Lung (tissue), 12 donors: ENCODE data around the gene ASTN2. TPM values are rescaled to one million over a fixed set of nuclear protein-coding genes. Genes with fewer than 3 reads are reported as not detected.
A peak's percentile ranks its signal among the peaks of the same experiment; 100 is the strongest.

ENCODE experiments used
- ATAC-seq: fragments of 200-7000 bp; cut with Tn5 transposase; one replicate; pipeline ENCODE4 v1.9.1; 2020; ENCODE audit warnings: moderate number of reproducible peaks; ENCODE audit not compliant: insufficient read depth, low FRiP score
- DNase-seq, 3 donors: peaks; one replicate each; pipeline ENCODE4 v3.0.0-alpha.2; 2013 to 2017
- H3K27ac ChIP-seq, 2 donors: one replicate each; pipeline ENCODE4 v1.5.1; 2013; ENCODE audit warnings: mild to moderate bottlenecking in 2 of 2, moderate library complexity in 2 of 2, control low read depth in 1 of 2, inconsistent platforms in 1 of 2, low read depth in 1 of 2, low read length in 1 of 2
- H3K27me3 ChIP-seq, 3 donors: one replicate each; pipeline ENCODE4 v1.5.1; 2013; ENCODE audit warnings: low read length in 2 of 3; ENCODE audit not compliant: control insufficient read depth in 3 of 3, insufficient read depth in 3 of 3
- H3K36me3 ChIP-seq, 4 donors: one replicate each; pipeline ENCODE4 v1.5.1; 2013; ENCODE audit warnings: low read length in 4 of 4, mild to moderate bottlenecking in 1 of 4, moderate library complexity in 1 of 4; ENCODE audit not compliant: control insufficient read depth in 4 of 4, insufficient read depth in 4 of 4
- H3K4me1 ChIP-seq, 5 donors: one replicate each; pipeline ENCODE4 v1.5.1; 2013; ENCODE audit warnings: low read length in 5 of 5, mild to moderate bottlenecking in 2 of 5, moderate library complexity in 1 of 5; ENCODE audit not compliant: control insufficient read depth in 5 of 5, insufficient read depth in 5 of 5
- H3K4me3 ChIP-seq: one replicate; pipeline ENCODE4 v1.5.1; 2013; ENCODE audit warnings: mild to moderate bottlenecking, control low read depth, moderate library complexity
- H3K9ac ChIP-seq, 2 donors: one replicate each; pipeline ENCODE4 v1.5.1; 2013; ENCODE audit warnings: low read length in 2 of 2, control low read depth in 1 of 2; ENCODE audit not compliant: insufficient read depth in 1 of 2
- H3K9me3 ChIP-seq, 4 donors: one replicate each; pipeline ENCODE4 v1.5.1; 2013; ENCODE audit warnings: low read length in 3 of 4, mild to moderate bottlenecking in 1 of 4, moderate library complexity in 1 of 4; ENCODE audit not compliant: control insufficient read depth in 4 of 4, insufficient read depth in 3 of 4
- WGBS, 2 donors: extraction: QIAGEN DNeasy Blood & Tissue Kit; methylation state at CpG; one replicate each; pipeline ENCODE4 v1.1.7; 2013; 5-methylcytosine and 5-hydroxymethylcytosine counted together
- polyA plus RNA-seq, 2 donors: library from polyadenylated mRNA; stranded (reverse); fragments of 200-250 nt; gene quantifications; one replicate each; pipeline ENCODE4 v1.2.1, GENCODE V29; 2013
- total RNA-seq, 2 donors: library from RNA; depleted of rRNA in 1 of 2; stranded (reverse); fragments of >200 nt in 1 of 2; gene quantifications; one replicate each; pipeline ENCODE4 v1.2.1, GENCODE V29; 2014 to 2021
- TF ChIP-seq, protein P1 (sequence below): IDR thresholded peaks from 2 replicates; pipeline ENCODE4 v1.5.1; 2012; ENCODE audit warnings: mild to moderate bottlenecking; ENCODE audit errors: control extremely low read depth, extremely low read depth
- donor health status: control.
- donor health status: control.
- donor health status: Bipolar disorder and iron deficiency.
- donor health status: healthy.
- donor health status: DM: yes; HTN: yes; CAD: no.

ASTN2 gene
- total and polyA plus RNA-seq, 4 donors = 1.4 to 7.0 (median 3.3) TPM

DNA sequence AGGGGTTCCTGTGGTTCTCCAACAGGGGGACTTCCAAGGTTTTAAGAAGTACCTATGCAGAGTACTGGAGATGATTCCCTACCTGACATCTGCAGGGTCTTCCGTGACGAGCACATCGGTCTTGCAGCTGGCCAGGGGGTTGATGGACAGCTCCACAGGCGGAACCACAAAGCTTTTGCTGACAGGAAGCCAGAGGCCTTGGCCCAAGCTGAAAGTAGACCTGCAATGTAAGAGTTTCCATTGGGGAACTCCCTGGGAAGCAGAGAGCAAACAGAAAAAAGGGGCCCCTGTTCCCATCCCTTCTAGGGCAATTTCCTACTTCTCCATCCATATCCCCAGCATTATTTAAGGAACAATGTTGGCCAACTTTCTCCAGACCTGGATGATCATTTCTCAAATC lies 439.7 kb downstream of the ASTN2 start:
- ATAC-seq (no peak), DNase-seq (no peak)
- WGBS, 2 donors = 68 to 80% methylated on average over 4 of the region's 4 CpGs
- Histone ChIP-seq H3K9ac (no peak overlapping the region), H3K4me3 (no peak overlapping the region), H3K36me3 (no peaks in the 10 kb centered on the region), H3K27ac (no peak overlapping the region), H3K27me3 (no peaks in the 10 kb centered on the region), H3K9me3 (no peaks in the 10 kb centered on the region), H3K4me1 (no peaks in the 10 kb centered on the region)
- TF ChIP-seq, protein P1, sequence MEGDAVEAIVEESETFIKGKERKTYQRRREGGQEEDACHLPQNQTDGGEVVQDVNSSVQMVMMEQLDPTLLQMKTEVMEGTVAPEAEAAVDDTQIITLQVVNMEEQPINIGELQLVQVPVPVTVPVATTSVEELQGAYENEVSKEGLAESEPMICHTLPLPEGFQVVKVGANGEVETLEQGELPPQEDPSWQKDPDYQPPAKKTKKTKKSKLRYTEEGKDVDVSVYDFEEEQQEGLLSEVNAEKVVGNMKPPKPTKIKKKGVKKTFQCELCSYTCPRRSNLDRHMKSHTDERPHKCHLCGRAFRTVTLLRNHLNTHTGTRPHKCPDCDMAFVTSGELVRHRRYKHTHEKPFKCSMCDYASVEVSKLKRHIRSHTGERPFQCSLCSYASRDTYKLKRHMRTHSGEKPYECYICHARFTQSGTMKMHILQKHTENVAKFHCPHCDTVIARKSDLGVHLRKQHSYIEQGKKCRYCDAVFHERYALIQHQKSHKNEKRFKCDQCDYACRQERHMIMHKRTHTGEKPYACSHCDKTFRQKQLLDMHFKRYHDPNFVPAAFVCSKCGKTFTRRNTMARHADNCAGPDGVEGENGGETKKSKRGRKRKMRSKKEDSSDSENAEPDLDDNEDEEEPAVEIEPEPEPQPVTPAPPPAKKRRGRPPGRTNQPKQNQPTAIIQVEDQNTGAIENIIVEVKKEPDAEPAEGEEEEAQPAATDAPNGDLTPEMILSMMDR = no peak

DNA sequence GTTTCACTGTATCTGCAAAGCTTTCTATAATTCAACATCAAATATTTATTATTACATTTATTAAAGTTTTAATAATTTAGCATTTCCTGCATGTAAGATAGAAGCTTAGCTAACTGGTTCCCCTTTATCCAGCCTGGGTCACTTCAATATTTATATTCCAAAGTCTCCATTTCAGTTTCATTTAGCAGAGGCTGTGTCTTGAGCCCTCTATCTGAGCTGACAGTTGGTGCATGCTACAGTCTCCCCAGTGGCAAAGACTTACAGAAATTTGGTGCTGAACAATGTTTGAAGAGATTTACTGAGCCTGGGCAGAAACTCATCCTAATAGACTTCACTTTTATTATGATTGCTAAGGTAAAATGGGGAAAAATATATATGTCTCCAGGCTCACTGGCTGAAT lies 448.7 kb downstream of the ASTN2 start:
- H3K36me3 ChIP-seq = no peaks in the 10 kb centered on the region
- DNase-seq (no peak), ATAC-seq (no peak)
- H3K27ac ChIP-seq = no peak overlapping the region
- H3K4me1 ChIP-seq = no peaks in the 10 kb centered on the region
- no peak overlapping the region for H3K9ac ChIP-seq
- H3K4me3 ChIP-seq = no peak overlapping the region
- H3K27me3 ChIP-seq = no peaks in the 10 kb centered on the region
- TF ChIP-seq, protein P1 = no peak
- no peaks in the 10 kb centered on the region for H3K9me3 ChIP-seq

DNA sequence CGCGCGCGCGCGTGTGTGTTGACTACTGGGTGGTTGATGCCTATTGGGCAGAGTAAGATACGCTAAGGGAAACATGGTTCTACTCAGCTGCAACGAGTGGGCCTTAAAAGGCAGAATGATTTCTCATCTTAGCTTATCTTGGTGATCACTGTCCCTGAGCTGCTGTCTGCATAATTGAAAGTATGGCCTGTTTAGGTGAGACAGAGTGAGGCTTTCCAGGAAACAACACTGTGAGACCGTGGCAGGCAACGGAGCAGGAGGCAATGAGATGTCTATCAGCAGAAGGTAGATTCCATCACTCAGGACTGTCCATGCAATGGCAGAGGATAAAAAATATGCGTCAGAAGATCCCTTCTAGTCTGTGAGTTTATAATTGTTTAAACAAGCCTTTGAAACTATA lies 450.6 kb downstream of the ASTN2 start:
- H3K4me3 ChIP-seq = no peak overlapping the region
- ATAC-seq = no peak
- H3K36me3 ChIP-seq = no peaks in the 10 kb centered on the region
- H3K27me3 ChIP-seq = no peaks in the 10 kb centered on the region
- H3K27ac ChIP-seq = no peak overlapping the region
- 91 to 94% methylated on average over 11 of the region's 11 CpGs for WGBS, 2 donors
- TF ChIP-seq, protein P1 = no peak
- no peak overlapping the region for H3K9ac ChIP-seq
- no peaks in the 10 kb centered on the region for H3K9me3 ChIP-seq
- no peak for DNase-seq
- no peaks in the 10 kb centered on the region for H3K4me1 ChIP-seq

DNA sequence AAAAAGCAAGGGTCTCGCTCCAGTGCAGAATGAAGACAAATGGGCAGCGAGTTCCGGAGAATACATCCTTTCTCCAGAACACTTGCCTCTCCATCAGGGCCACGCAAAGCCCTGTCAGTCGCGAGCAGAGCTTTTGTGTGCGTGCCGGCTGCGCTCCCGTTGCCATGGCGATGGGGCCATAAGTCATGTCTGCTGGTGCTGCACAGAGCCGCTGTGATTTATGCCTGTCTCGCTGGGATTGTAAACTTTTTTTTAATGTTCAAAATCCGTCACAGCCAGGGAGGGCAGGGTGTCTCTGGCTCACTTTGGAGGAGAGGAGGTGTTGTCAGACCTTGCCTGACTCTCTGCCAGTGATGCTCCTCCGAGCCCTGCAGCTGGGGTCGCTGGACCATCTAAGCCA lies 455.0 kb downstream of the ASTN2 start:
- Histone ChIP-seq H3K4me3 (no peak overlapping the region), H3K9me3 (no peaks in the 10 kb centered on the region), H3K27ac (no peak overlapping the region), H3K9ac (no peak overlapping the region), H3K27me3 (peaks cover 0 to 5% (median 0%) of the 10 kb centered on the region in 3 donors), H3K4me1 (no peaks in the 10 kb centered on the region), H3K36me3 (no peaks in the 10 kb centered on the region)
- ATAC-seq (no peak), DNase-seq (peak; percentile 8 to 29 (median 19))
- TF ChIP-seq, protein P1 = no peak
- 16 to 18% methylated on average over 16 of the region's 16 CpGs for WGBS, 2 donors
